HepG2 (cell line): Measurements from ENCODE around the gene GSDMA. TPM values are rescaled to one million over a fixed set of nuclear protein-coding genes. Genes with fewer than 3 reads are reported as not detected.

Source experiments
- CBX1 ChIP-seq: IDR thresholded peaks from one replicate; pipeline ENCODE4 v1.6.1; 2016; ENCODE audit warnings: antibody characterized with exemption, low read depth
- FOXC1 ChIP-seq: sonication (generic); formaldehyde crosslinking; IDR thresholded peaks from 2 replicates; pipeline ENCODE4 v1.8.0; 2022; ENCODE audit warnings: mild to moderate bottlenecking, missing genetic modification reagents, borderline replicate concordance
- FOXK2 ChIP-seq: fragments of 450-650 bp; IDR thresholded peaks from 2 replicates; pipeline ENCODE4 v1.6.1; 2016
- MED13 ChIP-seq: sonication (generic); formaldehyde crosslinking; IDR thresholded peaks from 2 replicates; pipeline ENCODE4 v1.5.0; 2020; ENCODE audit warnings: missing genetic modification reagents
- ZBTB34 ChIP-seq: sonication (generic); formaldehyde crosslinking; IDR thresholded peaks from 2 replicates; pipeline ENCODE4 v1.8.0; 2022; ENCODE audit warnings: mild to moderate bottlenecking, missing genetic modification reagents
- ZBTB40 ChIP-seq, 2 experiments: fragments of 450-650 bp in 1 of 2; sonication (generic) in 1 of 2; formaldehyde crosslinking in 1 of 2; IDR thresholded peaks; 2 replicates each; pipeline versions ENCODE4 v1.6.1 to v1.8.0; 2016 to 2022; ENCODE audit warnings: antibody characterized with exemption in 1 of 2, mild to moderate bottlenecking in 1 of 2, missing genetic modification reagents in 1 of 2
- ZC3H13 ChIP-seq: sonication (generic); formaldehyde crosslinking; IDR thresholded peaks from 2 replicates; pipeline ENCODE4 v1.8.1; 2023; ENCODE audit warnings: mild to moderate bottlenecking, missing genetic modification reagents, moderate library complexity
- ZMYM2 ChIP-seq: sonication (generic); formaldehyde crosslinking; IDR thresholded peaks from 2 replicates; pipeline ENCODE4 v1.8.0; 2022; ENCODE audit warnings: mild to moderate bottlenecking, missing genetic modification reagents
- ZNF17 ChIP-seq: sonication (generic); formaldehyde crosslinking; IDR thresholded peaks from 2 replicates; pipeline ENCODE4 v1.5.0; 2020; ENCODE audit warnings: mild to moderate bottlenecking, missing genetic modification reagents
- ZNF281 ChIP-seq: sonication (generic); formaldehyde crosslinking; IDR thresholded peaks from 2 replicates; pipeline ENCODE4 v1.4.0; 2020; ENCODE audit warnings: missing genetic modification reagents, borderline replicate concordance
- ZNF326 ChIP-seq: sonication (generic); formaldehyde crosslinking; IDR thresholded peaks from 2 replicates; pipeline ENCODE4 v1.4.0; 2020; ENCODE audit warnings: missing genetic modification reagents, borderline replicate concordance
- ZNF800 ChIP-seq: sonication (generic); formaldehyde crosslinking; IDR thresholded peaks from 2 replicates; pipeline ENCODE4 v1.4.0; 2020; ENCODE audit warnings: missing genetic modification reagents
- polyA plus RNA-seq, 8 experiments: library from polyadenylated mRNA; depleted of rRNA in 3 of 8; stranded (reverse) in 7 of 8; unstranded in 1 of 8; fragments of >200 nt; fragmentation: Illumina TruSeq in 4 of 8; extraction: Trizol in 4 of 8; gene quantifications; 2 replicates each; pipeline versions ENCODE4 v1.2.1 to v1.2.3, GENCODE V29; 2011 to 2016; ENCODE audit warnings: low read depth in 4 of 8, missing spikeins in 1 of 8, mixed read lengths in 1 of 8; ENCODE audit not compliant: insufficient read depth in 1 of 8
- total RNA-seq, 5 experiments: library from RNA; depleted of rRNA; stranded (reverse); fragments of >200 nt; fragmentation: Illumina TruSeq; extraction: Trizol; gene quantifications; 2 replicates each; pipeline ENCODE4 v1.2.3, GENCODE V29; 2016; ENCODE audit warnings: low read depth in 1 of 5

The GSDMA gene
- total and polyA plus RNA-seq, 2 of the 13 experiments (the other 11 are each of a cell fraction or from before 2014, with no cell fraction given), result not detected

GRCh38 chr17:39980351-39981206 is 17.8 kb downstream of the GSDMA start, which contains the start of gene PSMD3 (continued):
- no peak for TF ChIP-seq ZBTB40 (IDR thresholded peaks at IDR 0.05)
- TF ChIP-seq ZBTB40 (CRISPR knock-in tag; IDR thresholded peaks at IDR 0.05), result peak; percentile 91
- TF ChIP-seq FOXK2, result peak; percentile 77; the same call in 1 of the 2 replicates
- no peak for TF ChIP-seq CBX1
- peak; percentile 41 for TF ChIP-seq ZMYM2 (CRISPR knock-in tag)
- TF ChIP-seq ZNF17 (CRISPR knock-in tag), result no peak
- peak; percentile 69 for TF ChIP-seq ZNF281 (CRISPR knock-in tag)
- no peak for TF ChIP-seq ZBTB34 (CRISPR knock-in tag)
- peak; percentile 99 for TF ChIP-seq FOXC1 (CRISPR knock-in tag)
- peak; percentile 96 for TF ChIP-seq ZC3H13
- no peak for TF ChIP-seq ZNF326 (CRISPR knock-in tag)
- TF ChIP-seq MED13 (CRISPR knock-in tag), result 0 out of 2 replicates have a peak, but pooled peaks have one; percentile 48
- TF ChIP-seq ZNF800 (CRISPR knock-in tag), result peak; percentile 96
